K562 (cell line): Measurements from ENCODE around the gene GNB2. TPM values are rescaled to one million over a fixed set of nuclear protein-coding genes. Genes with fewer than 3 reads are reported as not detected.

Source experiments
- BHLHE40 ChIP-seq: IDR thresholded peaks from 2 replicates; pipeline ENCODE4 v1.6.1; 2011; ENCODE audit warnings: low read length, improper control_type of control experiment
- CBX1 ChIP-seq: sonication (generic); IDR thresholded peaks from 2 replicates; pipeline ENCODE4 v1.6.1; 2016; ENCODE audit warnings: antibody characterized with exemption, low read depth, mild to moderate bottlenecking
- CREB3 ChIP-seq: fragments of 450-650 bp; conservative IDR thresholded peaks from 2 replicates; pipeline ENCODE4 v1.6.1; 2016; ENCODE audit warnings: missing genetic modification characterization, low read depth, mild to moderate bottlenecking, missing compliant biosample characterization, moderate library complexity
- EP300 ChIP-seq: IDR thresholded peaks from 2 replicates; pipeline ENCODE4 v1.6.1; 2012; ENCODE audit warnings: low read length, improper control_type of control experiment
- FOXM1 ChIP-seq, 2 experiments: fragments of 450-650 bp in 1 of 2; sonication (generic) in 1 of 2; formaldehyde crosslinking in 1 of 2; IDR thresholded peaks; 2 replicates each; pipeline versions ENCODE4 v1.6.1 to v1.9.0; 2017 to 2022; ENCODE audit warnings: low read depth in 2 of 2, mild to moderate bottlenecking in 2 of 2, missing genetic modification reagents in 1 of 2, moderate library complexity in 1 of 2
- FUS ChIP-seq: fragments of 200-400 bp; formaldehyde crosslinking; optimal IDR thresholded peaks from 2 replicates; pipeline ENCODE3; 2017; ENCODE audit warnings: low read depth, low read length
- HDAC6 ChIP-seq: IDR thresholded peaks from 2 replicates; pipeline ENCODE4 v1.6.1; 2012; ENCODE audit warnings: low read depth, mild to moderate bottlenecking, control low read depth, inconsistent platforms, low read length, moderate library complexity
- HEY1 ChIP-seq: fragments of 250-450 bp; sonication (Bioruptor Pico); IDR thresholded peaks from 2 replicates; pipeline ENCODE4 v1.5.0; 2020; ENCODE audit warnings: mild to moderate bottlenecking, moderate library complexity, borderline replicate concordance
- HNRNPUL1 ChIP-seq: fragments of 200-400 bp; formaldehyde crosslinking; IDR thresholded peaks from 2 replicates; pipeline ENCODE4 v1.6.1; 2017; ENCODE audit warnings: low read length
- LEF1 ChIP-seq: fragments of 450-650 bp; IDR thresholded peaks from 2 replicates; pipeline ENCODE4 v1.6.1; 2016; ENCODE audit warnings: mild to moderate bottlenecking
- MECOM ChIP-seq: fragments of 250-450 bp; sonication (Bioruptor Pico); IDR thresholded peaks from 2 replicates; pipeline ENCODE4 v1.8.0; 2022; ENCODE audit warnings: inconsistent platforms
- RB1 ChIP-seq: fragments of 450-650 bp; IDR thresholded peaks from 2 replicates; pipeline ENCODE4 v1.6.1; 2017; ENCODE audit warnings: low read depth, mild to moderate bottlenecking
- SIN3A ChIP-seq, 2 experiments: fragments of 150-350 bp in 1 of 2; IDR thresholded peaks; 2 replicates each; pipeline ENCODE4 v1.6.1; 2011 to 2016; ENCODE audit warnings: borderline replicate concordance in 2 of 2, low read depth in 2 of 2, low read length in 2 of 2, mild to moderate bottlenecking in 2 of 2, moderate library complexity in 2 of 2; ENCODE audit not compliant: control insufficient read depth in 1 of 2
- SMARCC2 ChIP-seq: fragments of 450-650 bp; IDR thresholded peaks from 2 replicates; pipeline ENCODE4 v1.6.1; 2017; ENCODE audit warnings: antibody characterized with exemption, moderate library complexity, mild to moderate bottlenecking, low read depth
- SRSF7 ChIP-seq: fragments of 200-400 bp; formaldehyde crosslinking; optimal IDR thresholded peaks from 2 replicates; pipeline ENCODE3; 2017; ENCODE audit warnings: mild to moderate bottlenecking, low read depth, low read length
- TAF1 ChIP-seq: IDR thresholded peaks from 2 replicates; pipeline ENCODE4 v1.6.1; 2011; ENCODE audit warnings: mild to moderate bottlenecking, low read length, moderate library complexity; ENCODE audit not compliant: insufficient read depth, control insufficient read depth, severe bottlenecking; ENCODE audit errors: extremely low read depth
- TCF3 ChIP-seq: sonication (generic); formaldehyde crosslinking; IDR thresholded peaks from 2 replicates; pipeline ENCODE4 v1.4.0; 2020; ENCODE audit warnings: mild to moderate bottlenecking, missing genetic modification reagents
- USF1 ChIP-seq: sonication (generic); formaldehyde crosslinking; IDR thresholded peaks from 2 replicates; pipeline ENCODE4 v1.9.0; 2022; ENCODE audit warnings: mild to moderate bottlenecking, missing genetic modification reagents
- ZBTB49 ChIP-seq: sonication (generic); formaldehyde crosslinking; IDR thresholded peaks from 2 replicates; pipeline ENCODE4 v1.8.0; 2022; ENCODE audit warnings: missing genetic modification reagents, mild to moderate bottlenecking, borderline replicate concordance
- ZFX ChIP-seq: sonication (generic); formaldehyde crosslinking; IDR thresholded peaks from 2 replicates; pipeline ENCODE4 v1.8.0; 2022; ENCODE audit warnings: mild to moderate bottlenecking, missing genetic modification reagents, moderate library complexity
- ZNF316 ChIP-seq: fragments of 450-650 bp; IDR thresholded peaks from 2 replicates; pipeline ENCODE4 v1.6.1; 2016
- ZNF41 ChIP-seq: fragments of 250-450 bp; sonication (Bioruptor Pico); conservative IDR thresholded peaks from 2 replicates; pipeline ENCODE4 v1.4.0; 2020; ENCODE audit warnings: mild to moderate bottlenecking
- ZNF586 ChIP-seq: fragments of 450-650 bp; formaldehyde crosslinking; conservative IDR thresholded peaks from 2 replicates; pipeline ENCODE4 v1.4.0; 2020; ENCODE audit warnings: mild to moderate bottlenecking, moderate library complexity
- ZZZ3 ChIP-seq: fragments of 450-650 bp; IDR thresholded peaks from 2 replicates; pipeline ENCODE4 v1.6.1; 2016; ENCODE audit warnings: antibody characterized with exemption, mild to moderate bottlenecking, moderate library complexity
- polyA plus RNA-seq, 8 experiments: library from polyadenylated mRNA; depleted of rRNA in 4 of 8; stranded (reverse) in 5 of 8; unstranded in 3 of 8; fragments of >200 nt; fragmentation: Nextera tagmentation in 2 of 8; fragmentation: Illumina TruSeq in 1 of 8; extraction: Ambion mirVana in 2 of 8; extraction: Trizol in 1 of 8; gene quantifications; 2 replicates each; pipeline versions ENCODE4 v1.2.1 to v1.2.3, GENCODE V29; 2011 to 2014; ENCODE audit warnings: inconsistent platforms in 1 of 8, missing spikeins in 1 of 8
- total RNA-seq, 7 experiments: library from RNA; depleted of rRNA in 6 of 7; stranded (reverse); fragments of >200 nt in 6 of 7; fragmentation: Illumina TruSeq in 2 of 7; extraction: Trizol in 2 of 7; gene quantifications; 2 replicates each; pipeline versions ENCODE4 v1.2.1 to v1.2.3, GENCODE V29; 2011 to 2021; ENCODE audit warnings: low replicate concordance in 1 of 7

Gene GNB2
- total and polyA plus RNA-seq, 9 of the 15 experiments (the other 6 are each of a cell fraction or from before 2014, with no cell fraction given): 0.65 to 320 (median 104) TPM

GRCh38 chr7:100691676-100692577 lies 18.4 kb downstream of the GNB2 start (continued):
- TF ChIP-seq BHLHE40: no peak; the same call in 1 of the 2 replicates
- peak; percentile 95 for TF ChIP-seq RB1
- TF ChIP-seq FUS: no peak
- peak in 1 of 2 experiments; percentile 61; a peak in 1 of 4 replicates for TF ChIP-seq SIN3A (IDR thresholded peaks at IDR 0.05; ENCODE audit: borderline replicate concordance in 2 of 2, control insufficient read depth in 1 of 2, low read depth in 2 of 2, low read length in 2 of 2)
- TF ChIP-seq CREB3 (tag): no peak
- 0 out of 2 replicates have a peak, but pooled peaks have one; percentile 10 for TF ChIP-seq USF1 (CRISPR knock-in tag)
- TF ChIP-seq TCF3 (CRISPR knock-in tag): no peak
- TF ChIP-seq EP300: no peak
- TF ChIP-seq ZNF316: no peak
- no peak for TF ChIP-seq ZNF586 (CRISPR knock-in tag)
- no peak for TF ChIP-seq ZNF41 (CRISPR knock-in tag)
- TF ChIP-seq HEY1 (CRISPR knock-in tag): no peak
- no peak for TF ChIP-seq HNRNPUL1
- TF ChIP-seq FOXM1 (IDR thresholded peaks at IDR 0.05; ENCODE audit: low read depth): no peak
- TF ChIP-seq FOXM1 (CRISPR knock-in tag; IDR thresholded peaks at IDR 0.05; ENCODE audit: low read depth): no peak
- TF ChIP-seq ZFX (CRISPR knock-in tag): peak; percentile 41
- no peak for TF ChIP-seq CBX1
- TF ChIP-seq ZBTB49 (CRISPR knock-in tag): no peak
- TF ChIP-seq MECOM: 0 out of 2 replicates have a peak, but pooled peaks have one; percentile 31
- TF ChIP-seq LEF1: no peak
- TF ChIP-seq ZZZ3: no peak
- TF ChIP-seq SMARCC2: no peak
- peak; percentile 47 for TF ChIP-seq TAF1
- TF ChIP-seq SRSF7: no peak
- TF ChIP-seq HDAC6: no peak
